Activated CD4-positive, alpha-beta T cell treated with anti-CD3 and anti-CD28 coated beads, Interleukin-2, amount 50 U/mL, for 4 hours (primary cell): ENCODE measurements around the gene KRTAP5-9.
"Not testable (repeated sequence)": the region's sequence is repeated elsewhere in the genome, so short reads cannot be mapped to it uniquely, and the experiment has no call there.

Source experiments
- DNase-seq, 2 experiments: peaks; one replicate each; pipeline ENCODE4 v3.0.0-alpha.2; 2020

Gene KRTAP5-9

DNA sequence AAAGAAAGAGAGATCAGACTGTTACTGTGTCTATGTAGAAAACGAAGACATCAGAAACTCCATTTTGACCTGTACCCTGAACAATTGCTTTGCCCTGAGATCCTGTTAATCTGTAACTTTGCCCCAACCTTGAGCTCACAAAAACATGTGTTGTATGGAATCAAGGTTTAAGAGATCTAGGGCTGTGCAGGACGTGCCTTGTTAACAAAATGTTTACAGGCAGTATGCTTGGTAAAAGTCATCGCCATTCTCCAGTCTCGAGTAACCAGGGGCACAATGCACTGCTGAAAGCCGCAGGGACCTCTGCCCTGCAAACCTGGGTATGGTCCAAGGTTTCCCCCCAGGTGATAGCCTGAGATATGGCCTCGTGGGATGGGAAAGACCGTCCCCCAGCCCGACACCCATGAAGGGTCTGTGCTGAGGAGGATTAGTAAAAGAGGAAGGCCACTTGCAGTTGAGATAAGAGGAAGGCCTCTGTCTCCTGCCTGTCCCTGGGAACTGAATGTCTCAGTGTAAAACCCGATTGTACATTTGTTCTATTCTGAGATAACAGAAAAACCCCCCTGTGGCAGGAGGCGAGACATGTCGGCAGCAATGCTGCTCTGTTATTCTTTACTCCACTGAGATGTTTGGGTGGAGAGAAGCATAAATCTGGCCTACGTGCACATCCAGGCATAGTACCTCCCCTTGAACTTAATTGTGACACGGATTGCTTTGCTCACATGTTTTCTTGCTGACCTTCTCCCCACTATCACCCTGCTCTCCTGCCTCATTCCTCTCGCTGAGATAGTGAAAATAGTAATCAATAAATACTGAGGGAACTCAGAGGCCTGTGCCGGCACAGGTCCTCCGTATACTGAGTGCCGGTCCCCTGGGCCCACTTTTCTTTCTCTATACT, 13.3 kb upstream of the KRTAP5-9 start:
- DNase-seq, result not testable (repeated sequence)

GRCh38 chr11:71535825-71536224, 12.4 kb upstream of the KRTAP5-9 start:
- DNase-seq, result no peak

- no peak for DNase-seq
Observed at GRCh38 chr11:71537537-71537936, 10.7 kb upstream of the KRTAP5-9 start.

DNA sequence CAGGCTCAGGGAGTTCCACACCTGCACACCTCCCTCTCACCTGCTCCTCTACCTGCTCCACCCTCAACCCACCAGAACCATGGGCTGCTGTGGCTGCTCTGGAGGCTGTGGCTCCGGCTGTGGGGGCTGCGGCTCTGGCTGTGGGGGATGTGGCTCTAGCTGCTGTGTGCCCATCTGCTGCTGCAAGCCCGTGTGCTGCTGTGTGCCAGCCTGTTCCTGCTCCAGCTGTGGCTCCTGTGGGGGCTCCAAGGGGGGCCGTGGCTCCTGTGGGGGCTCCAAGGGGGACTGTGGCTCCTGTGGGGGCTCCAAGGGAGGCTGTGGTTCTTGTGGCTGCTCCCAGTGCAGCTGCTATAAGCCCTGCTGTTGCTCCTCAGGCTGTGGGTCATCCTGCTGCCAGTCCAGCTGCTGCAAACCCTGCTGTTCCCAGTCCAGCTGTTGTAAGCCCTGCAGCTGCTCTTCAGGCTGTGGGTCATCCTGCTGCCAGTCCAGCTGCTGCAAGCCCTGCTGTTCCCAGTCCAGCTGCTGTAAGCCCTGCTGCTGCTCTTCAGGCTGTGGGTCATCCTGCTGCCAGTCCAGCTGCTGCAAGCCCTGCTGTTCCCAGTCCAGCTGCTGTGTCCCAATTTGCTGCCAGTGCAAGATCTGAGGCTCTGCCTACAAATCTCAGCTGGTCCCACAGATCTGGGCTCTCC, 10.1 kb upstream of the KRTAP5-9 start, which contains the start of gene KRTAP5-8:
KRTAP5-8 (plus strand) TSS at position 49 of the 689 bp plus-strand sequence; CDS start at position 80, 31 bp downstream.
- DNase-seq, result not testable (repeated sequence)

DNA sequence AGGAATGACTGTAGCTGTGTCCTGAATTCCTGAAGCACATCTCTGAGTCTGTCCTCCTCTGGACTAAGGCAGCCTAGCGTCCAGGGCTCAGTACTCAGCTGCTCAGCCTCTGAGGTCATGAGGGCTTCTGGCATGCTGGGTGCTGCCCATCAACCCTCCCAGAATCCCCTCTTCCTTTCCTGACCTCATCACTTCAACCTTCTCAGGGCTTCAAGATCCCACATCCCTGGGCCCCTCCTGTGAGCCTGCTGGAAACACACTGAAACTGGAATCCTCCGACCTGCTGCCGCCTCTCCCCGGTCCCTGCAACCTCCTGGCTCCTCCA, 9.6 kb upstream of the KRTAP5-9 start:
- DNase-seq, result no peak

- no peak for DNase-seq
Observed at GRCh38 chr11:71539017-71539416, 9.2 kb upstream of the KRTAP5-9 start.

- not testable (repeated sequence) for DNase-seq
Observed at GRCh38 chr11:71539971-71540370, 8.2 kb upstream of the KRTAP5-9 start.

GRCh38 chr11:71540521-71541304, 7.5 kb upstream of the KRTAP5-9 start:
- not testable (repeated sequence) for DNase-seq

DNA sequence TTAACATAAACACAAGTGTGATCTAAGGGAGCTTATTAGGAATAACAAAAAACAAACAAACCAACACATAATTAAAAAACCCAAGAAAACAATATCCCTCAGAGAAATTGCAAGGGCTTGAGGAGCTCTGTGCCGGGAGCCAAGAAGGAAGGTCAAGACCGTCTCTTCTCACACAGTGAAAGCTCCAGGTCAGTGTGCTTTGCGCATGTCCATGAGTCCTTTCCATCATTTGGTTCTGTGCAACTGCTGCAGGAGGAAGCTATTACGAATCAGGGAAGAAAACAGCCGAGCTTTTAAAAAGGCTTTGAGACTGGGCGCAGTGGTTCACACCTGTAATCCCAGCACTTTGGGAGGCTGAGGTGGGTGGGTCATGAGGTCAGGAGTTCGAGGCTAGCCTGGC, 5.8 kb upstream of the KRTAP5-9 start:
- no peak for DNase-seq

GRCh38 chr11:71542879-71543777, 5.1 kb upstream of the KRTAP5-9 start:
- no peak for DNase-seq

- DNase-seq, result no peak
Observed at GRCh38 chr11:71543866-71544265, 4.4 kb upstream of the KRTAP5-9 start.

DNA sequence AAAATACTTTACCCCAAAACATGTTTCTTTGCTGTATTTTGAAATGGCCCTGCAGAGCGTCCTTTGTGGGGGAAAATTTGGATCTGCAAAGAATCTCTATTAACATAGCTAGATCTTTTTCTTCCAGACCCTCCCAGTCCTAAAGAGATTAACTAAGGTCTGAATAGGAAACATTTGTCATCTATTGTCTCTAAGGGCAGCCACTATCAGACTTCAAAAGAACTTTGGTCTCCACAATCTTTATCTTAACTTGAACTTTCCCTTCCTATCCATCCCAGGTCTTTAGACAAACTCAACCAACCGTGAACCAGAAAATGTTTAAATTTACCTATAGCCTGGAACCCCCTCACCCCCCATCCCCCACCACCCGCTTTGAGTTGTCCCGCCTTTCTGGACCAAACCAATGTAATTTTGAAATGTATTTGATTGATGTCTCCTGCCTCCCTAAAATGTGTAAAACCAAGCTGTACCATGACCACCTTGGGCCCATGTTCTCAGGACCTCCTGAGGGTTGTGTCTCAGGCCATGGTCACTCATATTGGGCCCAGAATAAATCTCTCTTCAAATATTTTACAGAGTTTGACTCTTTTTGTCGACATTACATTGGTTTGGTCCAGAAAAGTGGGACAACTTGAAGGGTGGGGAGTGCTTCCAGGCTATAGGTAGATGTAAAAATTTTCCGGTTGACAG, 3.5 kb upstream of the KRTAP5-9 start:
- no peak for DNase-seq

DNA sequence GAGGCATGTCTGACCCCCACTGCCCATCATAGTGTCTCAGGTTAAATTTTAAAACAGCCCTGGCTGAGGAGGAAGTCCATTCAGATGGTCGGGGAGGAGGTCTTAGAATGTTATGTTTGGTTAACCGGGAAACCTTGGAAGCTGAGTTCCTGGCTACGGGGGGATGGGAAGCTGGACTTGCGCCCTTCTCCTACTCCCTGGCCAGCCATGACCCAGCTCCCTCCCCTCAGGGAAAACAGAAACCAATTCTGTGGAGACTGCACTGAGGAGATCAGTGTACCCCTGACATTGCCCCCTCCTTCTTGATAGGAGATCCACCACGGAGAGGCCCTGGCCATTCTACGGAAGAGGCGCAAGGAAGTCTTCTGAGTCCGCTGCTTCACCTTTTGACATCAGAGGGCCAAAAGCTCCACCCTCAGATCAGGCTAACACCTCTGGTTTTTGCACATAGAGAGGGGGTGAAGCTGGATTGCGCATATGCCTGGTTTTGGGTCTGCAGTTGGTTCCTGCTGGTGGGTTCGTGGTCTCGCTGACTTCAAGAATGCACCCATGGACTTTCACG, 2.7 kb upstream of the KRTAP5-9 start:
- DNase-seq, result no peak

DNA sequence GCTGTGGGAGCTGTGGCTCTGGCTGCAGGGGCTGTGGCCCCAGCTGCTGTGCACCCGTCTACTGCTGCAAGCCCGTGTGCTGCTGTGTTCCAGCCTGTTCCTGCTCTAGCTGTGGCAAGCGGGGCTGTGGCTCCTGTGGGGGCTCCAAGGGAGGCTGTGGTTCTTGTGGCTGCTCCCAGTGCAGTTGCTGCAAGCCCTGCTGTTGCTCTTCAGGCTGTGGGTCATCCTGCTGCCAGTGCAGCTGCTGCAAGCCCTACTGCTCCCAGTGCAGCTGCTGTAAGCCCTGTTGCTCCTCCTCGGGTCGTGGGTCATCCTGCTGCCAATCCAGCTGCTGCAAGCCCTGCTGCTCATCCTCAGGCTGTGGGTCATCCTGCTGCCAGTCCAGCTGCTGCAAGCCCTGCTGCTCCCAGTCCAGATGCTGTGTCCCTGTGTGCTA, 514 bp downstream of the KRTAP5-9 start:
- DNase-seq, result no peak

DNA sequence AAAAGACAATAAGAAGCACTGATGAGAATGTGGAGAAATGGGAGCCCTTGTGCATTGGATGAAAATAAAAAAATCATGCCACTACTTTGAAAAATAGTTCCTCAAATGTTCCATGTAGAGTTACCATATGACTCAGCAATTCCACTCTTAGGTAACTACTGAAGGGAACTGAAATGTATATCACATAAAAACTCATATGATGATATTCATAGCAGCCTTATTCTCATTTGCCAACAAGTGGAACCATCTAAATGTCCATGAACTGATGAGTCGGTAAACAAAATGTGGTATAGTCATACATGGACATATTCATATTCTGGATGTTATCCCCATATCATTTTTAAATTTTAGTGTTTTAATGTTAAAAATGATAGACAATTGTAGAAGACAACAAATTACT, 3.5 kb downstream of the KRTAP5-9 start:
- no peak for DNase-seq

DNA sequence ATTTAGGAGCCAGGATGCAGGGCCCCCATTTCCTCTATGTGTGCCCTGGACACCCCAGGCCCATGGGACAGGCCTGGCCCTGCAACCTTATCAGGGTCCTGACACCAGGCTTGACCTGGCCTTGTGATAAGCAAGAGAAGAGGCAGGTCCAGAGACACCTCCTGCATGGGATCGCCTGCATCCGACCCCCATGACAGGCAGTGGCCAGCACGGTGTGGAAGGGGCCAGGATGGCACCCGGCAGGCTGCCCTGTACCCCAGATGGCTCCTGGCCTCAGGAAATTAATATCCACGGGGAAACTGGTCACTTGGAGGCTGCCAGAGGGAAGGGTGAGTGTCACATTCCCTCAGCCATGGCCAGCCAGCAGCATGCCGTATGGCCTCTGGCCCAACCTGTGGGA, 6.8 kb downstream of the KRTAP5-9 start:
- DNase-seq, result no peak

- no peak for DNase-seq
Observed at GRCh38 chr11:71555508-71555907, 7.3 kb downstream of the KRTAP5-9 start.

DNA sequence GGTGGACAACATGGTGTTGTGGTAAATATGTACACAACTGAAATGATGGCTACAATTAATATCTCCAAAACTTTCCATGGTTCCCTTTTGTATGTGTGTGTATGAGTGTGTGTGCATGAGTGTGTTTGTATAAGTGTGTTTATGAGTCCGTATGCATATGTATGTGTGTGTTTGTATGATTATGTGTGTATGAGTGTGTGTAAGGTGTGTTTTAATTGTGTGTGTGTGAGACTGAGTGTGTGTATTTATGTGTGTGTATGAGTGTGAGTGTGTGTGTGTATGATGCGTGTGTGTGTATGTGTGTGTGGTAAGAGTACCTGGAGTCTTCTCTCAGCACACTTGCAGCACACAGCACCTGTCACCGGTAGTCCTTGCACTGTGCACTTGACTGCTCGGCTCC, 7.8 kb downstream of the KRTAP5-9 start:
- DNase-seq, result no peak

DNA sequence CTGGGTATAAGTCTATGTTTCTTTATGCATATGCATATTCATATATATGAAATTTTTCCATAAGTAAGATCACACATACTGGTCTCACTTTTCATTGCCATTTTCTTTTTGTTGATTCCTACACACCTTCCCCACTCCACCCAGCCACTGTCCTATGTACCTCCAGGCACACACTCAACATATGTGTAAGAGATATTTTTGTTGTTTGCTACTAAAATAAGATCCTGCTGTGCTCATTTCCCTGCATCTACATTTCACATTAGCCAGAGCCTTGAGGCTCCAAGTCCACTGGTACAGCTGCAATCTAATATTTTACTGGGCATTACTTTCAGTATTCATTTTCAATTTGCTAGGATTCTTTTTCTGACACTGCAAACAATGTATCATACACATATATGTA, 9.0 kb downstream of the KRTAP5-9 start:
- DNase-seq, result no peak

GRCh38 chr11:71558996-71559395, 10.8 kb downstream of the KRTAP5-9 start:
- DNase-seq, result no peak

DNA sequence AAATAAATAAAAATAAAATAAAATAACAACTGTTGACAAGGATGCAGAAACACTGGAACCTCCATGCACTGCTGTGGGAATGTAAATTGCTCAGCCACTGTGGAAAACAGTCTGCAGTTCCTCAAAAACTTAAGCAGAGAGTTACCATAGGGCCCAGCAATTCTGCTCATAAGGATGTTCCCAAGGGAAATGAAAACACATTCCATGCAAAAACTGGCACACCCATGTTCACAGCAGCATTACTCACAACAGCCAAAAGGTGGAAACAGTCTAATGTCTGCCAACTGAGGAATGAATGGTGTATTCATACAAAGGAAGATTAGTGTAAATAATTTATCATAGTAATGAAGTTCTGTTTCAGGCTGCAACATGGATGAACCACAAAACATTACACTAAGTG, 13.9 kb downstream of the KRTAP5-9 start:
- DNase-seq, result no peak
